ENCODE measurements around the gene GUCY2F.

- TF ChIP-seq CTCF (IDR thresholded peaks at IDR 0.05) (no peak), EZH2 (IDR thresholded peaks at IDR 0.05) (no peak), EZH2phosphoT487 (IDR thresholded peaks at IDR 0.05) (no peak)
Measured at GRCh38 chrX:109441266-109441665, 40.6 kb downstream of the GUCY2F start.

All from neural progenitor cell (in vitro differentiated cells).